ENCODE data around the gene FXYD3.

The FXYD3 gene

DNA sequence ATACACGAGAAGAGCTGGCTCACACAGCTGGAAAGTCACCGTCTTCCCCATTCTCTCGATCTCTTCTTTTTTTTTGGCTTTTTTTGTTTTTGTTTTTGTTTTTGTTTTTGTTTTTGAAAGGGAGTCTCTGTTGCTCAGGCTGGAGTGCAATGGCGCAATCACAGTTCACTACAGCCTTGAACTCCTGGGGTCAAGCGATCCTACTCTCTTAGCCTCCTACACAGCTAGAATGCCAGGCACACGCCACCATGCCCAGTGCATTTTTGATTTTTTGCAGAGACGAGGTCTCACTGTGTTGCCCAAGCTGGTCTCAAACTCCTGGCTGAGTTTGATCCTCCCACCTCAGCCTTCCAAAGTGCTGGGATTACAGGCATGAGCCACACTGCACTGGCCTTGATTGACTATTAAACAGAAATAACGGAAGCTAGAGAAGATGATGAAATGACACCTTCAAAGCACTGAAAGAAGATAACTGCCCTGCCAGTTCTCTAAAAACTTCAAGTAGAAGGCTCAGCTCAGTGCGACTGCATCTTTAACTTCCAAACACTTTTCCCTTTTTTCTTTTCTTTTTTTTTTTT lies 4.0 kb downstream of the FXYD3 start:
- no peak overlapping the region for H4K91ac ChIP-seq (ENCODE audit: low read length)
- no peak overlapping the region for H2AFZ ChIP-seq (ENCODE audit: low read depth, low read length)
- 91% methylated on average over 9 of the region's 9 CpGs for WGBS
- no peak overlapping the region for H3K14ac ChIP-seq (ENCODE audit: low read length in 2 of 2)
- peak overlapping the region; percentile 36 for H3K9ac ChIP-seq (ENCODE audit: low read length)
- H3K4me2 ChIP-seq (ENCODE audit: low read length, poor library complexity, severe bottlenecking), result no peak overlapping the region
- H3K4ac ChIP-seq (ENCODE audit: low read depth in 1 of 2, low read length in 2 of 2), result no peak overlapping the region
- H3K27me3 ChIP-seq (ENCODE audit: control insufficient read depth in 1 of 2, insufficient read depth in 1 of 2, low read length in 2 of 2), result peaks cover 6 to 20% of the 10 kb centered on the region in 2 experiments
- H3K23ac ChIP-seq (ENCODE audit: low read length in 2 of 2), result no peak overlapping the region
- no peak overlapping the region for H2BK5ac ChIP-seq (ENCODE audit: low read depth, low read length, poor library complexity, severe bottlenecking)
- H4K8ac ChIP-seq (ENCODE audit: low read length), result no peak overlapping the region
- H3K18ac ChIP-seq (ENCODE audit: low read depth in 1 of 2, low read length in 2 of 2), result no peak overlapping the region
- no peak overlapping the region for H2BK120ac ChIP-seq (ENCODE audit: low read depth, low read length)
- no peaks in the 10 kb centered on the region for H3K36me3 ChIP-seq (ENCODE audit: control insufficient read depth in 1 of 2, insufficient read depth in 2 of 2, low read depth in 1 of 2, low read length in 2 of 2)
- no peak for DNase-seq
- H2AK5ac ChIP-seq (ENCODE audit: low read length, severe bottlenecking), result no peak overlapping the region
- H3K9me3 ChIP-seq (ENCODE audit: control insufficient read depth, low read length), result no peaks in the 10 kb centered on the region
- no peak overlapping the region for H3K27ac ChIP-seq (ENCODE audit: low read length, poor library complexity, severe bottlenecking)
- H2BK12ac ChIP-seq (ENCODE audit: low read length in 2 of 2), result no peak overlapping the region
- H3K4me1 ChIP-seq (ENCODE audit: control insufficient read depth, insufficient read depth, low read depth, low read length), result peaks cover 3% of the 10 kb centered on the region
- no peaks in the 10 kb centered on the region for H3K79me1 ChIP-seq (replicated peaks; ENCODE audit: low read length, poor library complexity, severe bottlenecking)
- H3K4me3 ChIP-seq (ENCODE audit: insufficient read depth in 1 of 2, low read depth in 1 of 2, low read length in 2 of 2), result no peak overlapping the region
- H2BK15ac ChIP-seq (ENCODE audit: low read depth, poor library complexity, severe bottlenecking), result no peak overlapping the region

GRCh38 chr19:35120492-35120891 lies 4.9 kb downstream of the FXYD3 start:
- no peak overlapping the region for H2AK5ac ChIP-seq (ENCODE audit: low read length, severe bottlenecking)
- H4K91ac ChIP-seq (ENCODE audit: low read length), result no peak overlapping the region
- no peak overlapping the region for H2BK12ac ChIP-seq (ENCODE audit: low read length in 2 of 2)
- no peak for DNase-seq
- peaks cover 5 to 12% of the 10 kb centered on the region in 2 experiments for H3K27me3 ChIP-seq (ENCODE audit: control insufficient read depth in 1 of 2, insufficient read depth in 1 of 2, low read length in 2 of 2)
- H3K9me3 ChIP-seq (ENCODE audit: control insufficient read depth, low read length), result no peaks in the 10 kb centered on the region
- WGBS, result 89% methylated on average over 7 of the region's 7 CpGs
- no peak overlapping the region for H2BK15ac ChIP-seq (ENCODE audit: low read depth, poor library complexity, severe bottlenecking)
- H2BK5ac ChIP-seq (ENCODE audit: low read depth, low read length, poor library complexity, severe bottlenecking), result no peak overlapping the region
- H3K23ac ChIP-seq (ENCODE audit: low read length in 2 of 2), result no peak overlapping the region
- no peak overlapping the region for H3K4me2 ChIP-seq (ENCODE audit: low read length, poor library complexity, severe bottlenecking)
- H3K9ac ChIP-seq (ENCODE audit: low read length), result peak overlapping the region; percentile 85
- no peak overlapping the region for H3K18ac ChIP-seq (ENCODE audit: low read depth in 1 of 2, low read length in 2 of 2)
- no peaks in the 10 kb centered on the region for H3K79me1 ChIP-seq (replicated peaks; ENCODE audit: low read length, poor library complexity, severe bottlenecking)
- H2AFZ ChIP-seq (ENCODE audit: low read depth, low read length), result no peak overlapping the region
- no peak overlapping the region for H4K8ac ChIP-seq (ENCODE audit: low read length)
- H3K27ac ChIP-seq (ENCODE audit: low read length, poor library complexity, severe bottlenecking), result no peak overlapping the region
- H3K4ac ChIP-seq (ENCODE audit: low read depth in 1 of 2, low read length in 2 of 2), result no peak overlapping the region
- H3K4me3 ChIP-seq (ENCODE audit: insufficient read depth in 1 of 2, low read depth in 1 of 2, low read length in 2 of 2), result no peak overlapping the region
- H2BK120ac ChIP-seq (ENCODE audit: low read depth, low read length), result no peak overlapping the region
- H3K36me3 ChIP-seq (ENCODE audit: control insufficient read depth in 1 of 2, insufficient read depth in 2 of 2, low read depth in 1 of 2, low read length in 2 of 2), result no peaks in the 10 kb centered on the region
- H3K14ac ChIP-seq (ENCODE audit: low read length in 2 of 2), result no peak overlapping the region
- H3K4me1 ChIP-seq (ENCODE audit: control insufficient read depth, insufficient read depth, low read depth, low read length), result peaks cover 3% of the 10 kb centered on the region

DNA sequence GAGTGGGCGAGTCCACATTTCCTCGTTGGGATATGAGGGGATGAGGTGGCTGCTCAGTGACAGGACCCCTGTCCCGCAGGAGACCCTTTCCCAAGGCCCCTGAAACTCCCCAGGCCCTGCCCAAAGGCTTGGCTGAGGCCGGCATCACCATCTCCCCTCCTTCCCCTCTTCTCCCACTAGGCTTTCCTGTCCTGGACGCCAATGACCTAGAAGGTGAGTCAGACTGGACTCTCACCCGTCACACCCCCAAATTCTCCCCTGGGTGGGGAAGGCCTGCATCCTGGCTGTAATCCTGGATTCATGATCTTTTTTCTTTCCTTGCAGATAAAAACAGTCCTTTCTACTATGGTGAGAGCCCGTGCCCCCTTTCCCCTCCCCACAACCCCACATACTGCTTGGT lies 5.3 kb downstream of the FXYD3 start:
- Histone ChIP-seq H3K4ac (ENCODE audit: low read depth in 1 of 2, low read length in 2 of 2) (no peak overlapping the region), H3K14ac (ENCODE audit: low read length in 2 of 2) (no peak overlapping the region), H4K91ac (ENCODE audit: low read length) (no peak overlapping the region), H2AK5ac (ENCODE audit: low read length, severe bottlenecking) (no peak overlapping the region), H3K23ac (ENCODE audit: low read length in 2 of 2) (no peak overlapping the region), H3K36me3 (ENCODE audit: control insufficient read depth in 1 of 2, insufficient read depth in 2 of 2, low read depth in 1 of 2, low read length in 2 of 2) (no peaks in the 10 kb centered on the region), H3K18ac (ENCODE audit: low read depth in 1 of 2, low read length in 2 of 2) (no peak overlapping the region), H2BK15ac (ENCODE audit: low read depth, poor library complexity, severe bottlenecking) (no peak overlapping the region), H2BK5ac (ENCODE audit: low read depth, low read length, poor library complexity, severe bottlenecking) (no peak overlapping the region), H2BK12ac (ENCODE audit: low read length in 2 of 2) (no peak overlapping the region), H3K4me3 (ENCODE audit: insufficient read depth in 1 of 2, low read depth in 1 of 2, low read length in 2 of 2) (no peak overlapping the region), H3K27ac (ENCODE audit: low read length, poor library complexity, severe bottlenecking) (no peak overlapping the region), H2AFZ (ENCODE audit: low read depth, low read length) (no peak overlapping the region), H2BK120ac (ENCODE audit: low read depth, low read length) (no peak overlapping the region), H4K8ac (ENCODE audit: low read length) (no peak overlapping the region), H3K27me3 (ENCODE audit: control insufficient read depth in 1 of 2, insufficient read depth in 1 of 2, low read length in 2 of 2) (peaks cover 7 to 8% of the 10 kb centered on the region in 2 experiments), H3K79me1 (replicated peaks; ENCODE audit: low read length, poor library complexity, severe bottlenecking) (no peaks in the 10 kb centered on the region), H3K4me2 (ENCODE audit: low read length, poor library complexity, severe bottlenecking) (no peak overlapping the region), H3K4me1 (ENCODE audit: control insufficient read depth, insufficient read depth, low read depth, low read length) (peaks cover 3% of the 10 kb centered on the region), H3K9ac (ENCODE audit: low read length) (peak overlapping the region; percentile 85), H3K9me3 (ENCODE audit: control insufficient read depth, low read length) (no peaks in the 10 kb centered on the region)
- no peak for DNase-seq
- WGBS, result 76% methylated on average over 7 of the region's 7 CpGs

GRCh38 chr19:35122687-35123551 lies 7.3 kb downstream of the FXYD3 start:
- no peaks in the 10 kb centered on the region for H3K79me1 ChIP-seq (replicated peaks; ENCODE audit: low read length, poor library complexity, severe bottlenecking)
- no peak overlapping the region for H2AK5ac ChIP-seq (ENCODE audit: low read length, severe bottlenecking)
- H2BK5ac ChIP-seq (ENCODE audit: low read depth, low read length, poor library complexity, severe bottlenecking), result no peak overlapping the region
- DNase-seq, result no peak
- 78% methylated on average over 17 of the region's 19 CpGs for WGBS
- no peak overlapping the region for H4K91ac ChIP-seq (ENCODE audit: low read length)
- no peak overlapping the region for H3K4ac ChIP-seq (ENCODE audit: low read depth in 1 of 2, low read length in 2 of 2)
- H3K27ac ChIP-seq (ENCODE audit: low read length, poor library complexity, severe bottlenecking), result no peak overlapping the region
- H2BK120ac ChIP-seq (ENCODE audit: low read depth, low read length), result no peak overlapping the region
- H3K9ac ChIP-seq (ENCODE audit: low read length), result peak overlapping the region; percentile 93
- no peak overlapping the region for H2BK15ac ChIP-seq (ENCODE audit: low read depth, poor library complexity, severe bottlenecking)
- H4K8ac ChIP-seq (ENCODE audit: low read length), result no peak overlapping the region
- no peak overlapping the region for H3K23ac ChIP-seq (ENCODE audit: low read length in 2 of 2)
- H2BK12ac ChIP-seq (ENCODE audit: low read length in 2 of 2), result no peak overlapping the region
- H3K9me3 ChIP-seq (ENCODE audit: control insufficient read depth, low read length), result no peaks in the 10 kb centered on the region
- H3K4me1 ChIP-seq (ENCODE audit: control insufficient read depth, insufficient read depth, low read depth, low read length), result peaks cover 3% of the 10 kb centered on the region
- peaks cover 4 to 9% of the 10 kb centered on the region in 2 experiments for H3K27me3 ChIP-seq (ENCODE audit: control insufficient read depth in 1 of 2, insufficient read depth in 1 of 2, low read length in 2 of 2)
- no peaks in the 10 kb centered on the region for H3K36me3 ChIP-seq (ENCODE audit: control insufficient read depth in 1 of 2, insufficient read depth in 2 of 2, low read depth in 1 of 2, low read length in 2 of 2)
- no peak overlapping the region for H3K18ac ChIP-seq (ENCODE audit: low read depth in 1 of 2, low read length in 2 of 2)
- no peak overlapping the region for H3K4me2 ChIP-seq (ENCODE audit: low read length, poor library complexity, severe bottlenecking)
- H2AFZ ChIP-seq (ENCODE audit: low read depth, low read length), result no peak overlapping the region
- no peak overlapping the region for H3K14ac ChIP-seq (ENCODE audit: low read length in 2 of 2)
- peak overlapping the region in 1 of 2 experiments; percentile 86 for H3K4me3 ChIP-seq (ENCODE audit: insufficient read depth in 1 of 2, low read depth in 1 of 2, low read length in 2 of 2)

All from mesenchymal stem cell (in vitro differentiated cells and primary cell).